ENCODE measurements around the gene ZNF684.
"Not testable (repeated sequence)": the region's sequence is repeated elsewhere in the genome, so short reads cannot be mapped to it uniquely, and the experiment has no call there.

ZNF684 gene

GRCh38 chr1:40553017-40553416 lies 21.6 kb downstream of the ZNF684 start:
- H3F3A ChIP-seq (ENCODE audit: insufficient read depth), result no peaks in the 10 kb centered on the region
- no peaks in the 10 kb centered on the region for H3K9me3 ChIP-seq (ENCODE audit: insufficient read depth, low read length)
- H2AFZ ChIP-seq (ENCODE audit: low read depth, low read length, severe bottlenecking), result no peak overlapping the region
- no peak overlapping the region for H3K4me3 ChIP-seq (ENCODE audit: insufficient read depth, low read length, poor library complexity, severe bottlenecking)
- no peak overlapping the region for H3K27ac ChIP-seq (ENCODE audit: low read depth, low read length)
- H3K79me2 ChIP-seq (ENCODE audit: insufficient read depth, low read length), result no peaks in the 10 kb centered on the region
- H3K36me3 ChIP-seq (ENCODE audit: low read length), result no peaks in the 10 kb centered on the region
- H3K4me2 ChIP-seq (ENCODE audit: low read depth, low read length, poor library complexity, severe bottlenecking), result no peak overlapping the region
- H4K20me1 ChIP-seq (ENCODE audit: low read depth, low read length), result no peaks in the 10 kb centered on the region
- no peaks in the 10 kb centered on the region for H3K9me2 ChIP-seq (replicated peaks; ENCODE audit: insufficient read depth, low read length)
- H3K9ac ChIP-seq (ENCODE audit: low read length), result no peak overlapping the region
- H3K27me3 ChIP-seq (ENCODE audit: low read length), result no peaks in the 10 kb centered on the region
- no peak for TF ChIP-seq EZH2phosphoT487 (conservative IDR thresholded peaks at IDR 0.05; ENCODE audit: low read length)

GRCh38 chr1:40554807-40555206 lies 23.4 kb downstream of the ZNF684 start:
- H3K9ac ChIP-seq (ENCODE audit: low read length); H3K9me2 ChIP-seq (replicated peaks; ENCODE audit: insufficient read depth, low read length); H3K79me2 ChIP-seq (ENCODE audit: insufficient read depth, low read length); H4K20me1 ChIP-seq (ENCODE audit: low read depth, low read length); H3K9me3 ChIP-seq (ENCODE audit: insufficient read depth, low read length); H3K4me3 ChIP-seq (ENCODE audit: insufficient read depth, low read length, poor library complexity, severe bottlenecking); H3K27ac ChIP-seq (ENCODE audit: low read depth, low read length); H3K4me2 ChIP-seq (ENCODE audit: low read depth, low read length, poor library complexity, severe bottlenecking); H3K27me3 ChIP-seq (ENCODE audit: low read length); H2AFZ ChIP-seq (ENCODE audit: low read depth, low read length, severe bottlenecking); H3K36me3 ChIP-seq (ENCODE audit: low read length); H3F3A ChIP-seq (ENCODE audit: insufficient read depth): not testable (repeated sequence)

GRCh38 chr1:40556121-40556520 lies 24.7 kb downstream of the ZNF684 start:
- Histone ChIP-seq H3K27me3 (ENCODE audit: low read length) (no peaks in the 10 kb centered on the region), H3K4me3 (ENCODE audit: insufficient read depth, low read length, poor library complexity, severe bottlenecking) (no peak overlapping the region), H3K27ac (ENCODE audit: low read depth, low read length) (no peak overlapping the region), H3K79me2 (ENCODE audit: insufficient read depth, low read length) (no peaks in the 10 kb centered on the region), H2AFZ (ENCODE audit: low read depth, low read length, severe bottlenecking) (no peak overlapping the region), H3K4me2 (ENCODE audit: low read depth, low read length, poor library complexity, severe bottlenecking) (no peak overlapping the region), H4K20me1 (ENCODE audit: low read depth, low read length) (no peaks in the 10 kb centered on the region), H3K36me3 (ENCODE audit: low read length) (no peaks in the 10 kb centered on the region), H3K9me2 (replicated peaks; ENCODE audit: insufficient read depth, low read length) (no peaks in the 10 kb centered on the region), H3K9ac (ENCODE audit: low read length) (no peak overlapping the region), H3K9me3 (ENCODE audit: insufficient read depth, low read length) (no peaks in the 10 kb centered on the region), H3F3A (ENCODE audit: insufficient read depth) (no peaks in the 10 kb centered on the region)
- TF ChIP-seq CTCF (IDR thresholded peaks at IDR 0.05; ENCODE audit: insufficient read depth, low read length, poor library complexity, severe bottlenecking) (no peak), EZH2phosphoT487 (conservative IDR thresholded peaks at IDR 0.05; ENCODE audit: low read length) (no peak)

GRCh38 chr1:40558241-40558640 lies 26.8 kb downstream of the ZNF684 start:
- not testable (repeated sequence) for H3K4me2 ChIP-seq (ENCODE audit: low read depth, low read length, poor library complexity, severe bottlenecking); H3K9me2 ChIP-seq (replicated peaks; ENCODE audit: insufficient read depth, low read length); H4K20me1 ChIP-seq (ENCODE audit: low read depth, low read length); H3K4me3 ChIP-seq (ENCODE audit: insufficient read depth, low read length, poor library complexity, severe bottlenecking); H3K36me3 ChIP-seq (ENCODE audit: low read length); H3K79me2 ChIP-seq (ENCODE audit: insufficient read depth, low read length); H3F3A ChIP-seq (ENCODE audit: insufficient read depth); H3K9ac ChIP-seq (ENCODE audit: low read length); H3K9me3 ChIP-seq (ENCODE audit: insufficient read depth, low read length); H2AFZ ChIP-seq (ENCODE audit: low read depth, low read length, severe bottlenecking); H3K27me3 ChIP-seq (ENCODE audit: low read length); H3K27ac ChIP-seq (ENCODE audit: low read depth, low read length)

- no peak overlapping the region for H3K27ac ChIP-seq (ENCODE audit: low read depth, low read length)
- H3K36me3 ChIP-seq (ENCODE audit: low read length), result no peaks in the 10 kb centered on the region
- no peaks in the 10 kb centered on the region for H3K9me3 ChIP-seq (ENCODE audit: insufficient read depth, low read length)
Measured at GRCh38 chr1:40562185-40562584, 30.7 kb downstream of the ZNF684 start.

More at GRCh38 chr1:40562185-40562584, 30.7 kb downstream of the ZNF684 start:
- no peak for TF ChIP-seq CTCF (IDR thresholded peaks at IDR 0.05; ENCODE audit: insufficient read depth, low read length, poor library complexity, severe bottlenecking)
- TF ChIP-seq EZH2phosphoT487 (conservative IDR thresholded peaks at IDR 0.05; ENCODE audit: low read length), result no peak
- Histone ChIP-seq H3K4me3 (ENCODE audit: insufficient read depth, low read length, poor library complexity, severe bottlenecking) (no peak overlapping the region), H3K9ac (ENCODE audit: low read length) (no peak overlapping the region), H2AFZ (ENCODE audit: low read depth, low read length, severe bottlenecking) (no peak overlapping the region), H3K79me2 (ENCODE audit: insufficient read depth, low read length) (no peaks in the 10 kb centered on the region), H3F3A (ENCODE audit: insufficient read depth) (no peaks in the 10 kb centered on the region), H3K4me2 (ENCODE audit: low read depth, low read length, poor library complexity, severe bottlenecking) (no peak overlapping the region), H3K27me3 (ENCODE audit: low read length) (no peaks in the 10 kb centered on the region), H3K9me2 (replicated peaks; ENCODE audit: insufficient read depth, low read length) (no peaks in the 10 kb centered on the region), H4K20me1 (ENCODE audit: low read depth, low read length) (no peaks in the 10 kb centered on the region)

Measured in SU-DHL-6 (cell line).